Endothelial cell of umbilical vein (primary cell): ENCODE measurements around the gene SATB2. TPM values are rescaled to one million over a fixed set of nuclear protein-coding genes. Genes with fewer than 3 reads are reported as not detected.

Experiments
- BruUV-seq: library from RNA; stranded (reverse); fragments of 400-500 nt; replicated peaks from 2 replicates; lab custom pipeline; 2021; lab: Mats Ljungman, UMichigan
- CTCF ChIA-PET: fragments of 300-600, 350-600 bp; sonication (Branson Sonifier 250); formaldehyde crosslinking; loops from one replicate; lab custom pipeline; 2021; ENCODE audit warnings: antibody characterized with exemption, inconsistent platforms; lab: Charles Lee
- POLR2A ChIA-PET: fragments of 300-600, 350-600 bp; sonication (Branson Sonifier 250); formaldehyde crosslinking; loops from one replicate; lab custom pipeline; 2021; ENCODE audit warnings: antibody characterized with exemption, inconsistent platforms; lab: Charles Lee
- DNase-seq: peaks from one replicate; pipeline ENCODE4 v3.0.0-alpha.2; 2011; ENCODE audit warnings: low read depth, low spot score
- FAIRE-seq: peaks from 2 replicates; lab custom pipeline; 2011; peaks lifted over from hg19 to GRCh38; lab: Jason Lieb, UNC
- H2AFZ ChIP-seq: 2 replicates; pipeline ENCODE4 v1.6.0; 2012; ENCODE audit warnings: low read depth, low read length, control low read depth, inconsistent platforms
- H3K27ac ChIP-seq: 2 replicates; pipeline ENCODE4 v1.5.1; 2011; ENCODE audit warnings: low read depth, mild to moderate bottlenecking, control low read depth, low read length, moderate library complexity; ENCODE audit not compliant: insufficient read depth
- H3K27me3 ChIP-seq, 2 experiments: 2 replicates each; pipeline versions ENCODE4 v1.6.0 to v1.6.1; 2011; ENCODE audit warnings: low read length in 2 of 2, mixed read lengths in 1 of 2; ENCODE audit not compliant: control insufficient read depth in 2 of 2, insufficient read depth in 2 of 2
- H3K36me3 ChIP-seq, 2 experiments: 2 replicates in 1 of 2; 3 replicates in 1 of 2; pipeline ENCODE4 v1.5.1; 2011; ENCODE audit warnings: low read length in 2 of 2, mild to moderate bottlenecking in 1 of 2, moderate library complexity in 1 of 2; ENCODE audit not compliant: control insufficient read depth in 2 of 2, insufficient read depth in 2 of 2; ENCODE audit errors: extremely low read depth in 1 of 2
- H3K4me1 ChIP-seq: 3 replicates; pipeline ENCODE4 v1.5.1; 2011; ENCODE audit warnings: mild to moderate bottlenecking, low read length; ENCODE audit not compliant: control insufficient read depth, insufficient read depth; ENCODE audit errors: extremely low read depth
- H3K4me2 ChIP-seq: 2 replicates; pipeline ENCODE4 v1.6.1; 2011; ENCODE audit warnings: low read length, control low read depth, mixed read lengths; ENCODE audit not compliant: insufficient read depth
- H3K4me3 ChIP-seq, 3 experiments: fragments of 200-600 bp in 1 of 3; sonication (generic), shearing (Covaris generic) in 1 of 3; replicated peaks in 1 of 3; 2 replicates each; pipeline ENCODE4 v1.5.1; 2011 to 2016; ENCODE audit warnings: control low read depth in 3 of 3, low read length in 3 of 3, mild to moderate bottlenecking in 2 of 3, inconsistent platforms in 1 of 3, low read depth in 1 of 3, moderate library complexity in 1 of 3; ENCODE audit not compliant: insufficient read depth in 1 of 3
- H3K79me2 ChIP-seq: 2 replicates; pipeline ENCODE4 v1.6.0; 2012; ENCODE audit warnings: low read length, inconsistent platforms; ENCODE audit not compliant: control insufficient read depth, insufficient read depth
- H3K9ac ChIP-seq: replicated peaks from 2 replicates; pipeline ENCODE3; 2011; ENCODE audit warnings: low read length, control low read depth; ENCODE audit not compliant: insufficient read depth; ENCODE audit errors: extremely low read depth
- H3K9me1 ChIP-seq: replicated peaks from 3 replicates; pipeline ENCODE4 v1.6.0; 2011; ENCODE audit warnings: mild to moderate bottlenecking, low read length; ENCODE audit not compliant: control insufficient read depth, insufficient read depth; ENCODE audit errors: extremely low read depth
- H3K9me3 ChIP-seq: replicated peaks from 2 replicates; pipeline ENCODE4 v1.5.1; 2012; ENCODE audit warnings: low read length, inconsistent platforms; ENCODE audit not compliant: control insufficient read depth, insufficient read depth
- H4K20me1 ChIP-seq: replicated peaks from 2 replicates; pipeline ENCODE3; 2011; ENCODE audit warnings: mild to moderate bottlenecking, low read length; ENCODE audit not compliant: control insufficient read depth, insufficient read depth; ENCODE audit errors: extremely low read depth
- EZH2 ChIP-seq: IDR thresholded peaks from 2 replicates; pipeline ENCODE4 v1.6.1; 2012; ENCODE audit warnings: borderline replicate concordance, low read depth, mild to moderate bottlenecking, moderate library complexity, low read length, inconsistent platforms; ENCODE audit not compliant: severe bottlenecking
- FOS ChIP-seq: IDR thresholded peaks from 2 replicates; pipeline ENCODE4 v1.6.1; 2011; ENCODE audit warnings: mild to moderate bottlenecking, low read length, moderate library complexity, borderline replicate concordance; ENCODE audit not compliant: insufficient read depth
- GATA2 ChIP-seq: IDR thresholded peaks from 2 replicates; pipeline ENCODE4 v1.7.0; 2011; ENCODE audit warnings: low read depth, mild to moderate bottlenecking, moderate library complexity, mixed read lengths, low read length; ENCODE audit not compliant: insufficient read length, insufficient read depth
- JUN ChIP-seq: IDR thresholded peaks from 2 replicates; pipeline ENCODE4 v1.6.1; 2011; ENCODE audit warnings: borderline replicate concordance, low read depth; ENCODE audit not compliant: insufficient read length, insufficient read depth
- MYC ChIP-seq: IDR thresholded peaks from one replicate; pipeline ENCODE4 v1.6.1; 2011; ENCODE audit warnings: mild to moderate bottlenecking, low read depth, low read length
- POLR2AphosphoS5 ChIP-seq: IDR thresholded peaks from 2 replicates; pipeline ENCODE4 v1.6.1; 2012; ENCODE audit warnings: low read depth, mild to moderate bottlenecking, control low read depth, low read length, moderate library complexity; ENCODE audit not compliant: insufficient read depth
- dilution Hi-C: fragments of 300-500 bp; cut with MboI; formaldehyde crosslinking; loops from one replicate; pipeline ENCODE4 v1.15.0; 2019; ENCODE audit warnings: low sequenced_read_pairs; ENCODE audit not compliant: extremely low pct_ligation_motif_present
- intact Hi-C: fragments of 100-400 bp; cut with micrococcal nuclease; formaldehyde crosslinking; loops from one replicate; pipeline ENCODE4 v1.10.0; 2022
- polyA plus RNA-seq, 4 experiments: library from polyadenylated mRNA; depleted of rRNA in 3 of 4; stranded (reverse) in 3 of 4; unstranded in 1 of 4; fragments of >200 nt; gene quantifications; 2 replicates each; pipeline versions ENCODE4 v1.2.1 to v1.2.3, GENCODE V29; 2011 to 2012; ENCODE audit warnings: missing spikeins in 1 of 4
- total RNA-seq: library from RNA; stranded (reverse); gene quantifications from 2 replicates; pipeline ENCODE4 v1.2.3, GENCODE V29; 2021
- TF ChIP-seq, protein P1 (sequence below), 2 donors: IDR thresholded peaks; 1 replicate in 1 of 2; 2 replicates in 1 of 2; pipeline ENCODE4 v1.5.1; 2011; ENCODE audit warnings: low read length in 2 of 2, mild to moderate bottlenecking in 2 of 2, moderate library complexity in 2 of 2, control low read depth in 1 of 2, inconsistent platforms in 1 of 2, low read depth in 1 of 2; ENCODE audit not compliant: insufficient read depth in 1 of 2; ENCODE audit errors: extremely low read depth in 1 of 2
- TF ChIP-seq, protein P2 (sequence below): IDR thresholded peaks from 2 replicates; pipeline ENCODE4 v1.6.1; 2011; ENCODE audit not compliant: insufficient read depth, insufficient read length

SATB2 gene
- total and polyA plus RNA-seq, 2 donors (not counting 3 experiments of a cell fraction or from before 2014, with no cell fraction given): 0.47 to 1.1 TPM

DNA sequence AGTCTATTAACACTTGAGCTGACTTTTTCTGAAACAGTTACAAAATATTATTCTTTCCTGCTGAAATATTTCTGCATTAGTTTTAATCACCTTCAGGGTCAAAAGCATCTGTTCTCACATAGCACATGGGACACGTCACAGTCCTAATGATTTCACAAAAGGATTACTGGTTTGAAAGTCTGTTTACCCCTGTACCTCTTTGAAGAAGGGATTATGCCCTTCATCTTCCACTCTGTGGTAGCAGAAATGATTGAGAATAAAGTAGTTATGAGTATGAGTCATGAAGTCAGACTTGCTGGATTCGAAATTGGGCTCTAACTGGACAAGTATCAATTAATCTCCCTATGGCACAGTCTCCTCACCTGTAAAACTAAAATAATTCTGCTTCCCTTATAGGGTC is 121.2 kb downstream of the SATB2 start:
- H4K20me1 ChIP-seq: no peaks in the 10 kb centered on the region
- POLR2A ChIA-PET: no interaction called here
- no peak for FAIRE-seq
- H3K79me2 ChIP-seq: no peaks in the 10 kb centered on the region
- dilution Hi-C loops: no loop called here
- TF ChIP-seq MYC (no peak), GATA2 (no peak), FOS (no peak), EZH2 (no peak), POLR2AphosphoS5 (no peak), JUN (no peak)
- TF ChIP-seq, protein P1, sequence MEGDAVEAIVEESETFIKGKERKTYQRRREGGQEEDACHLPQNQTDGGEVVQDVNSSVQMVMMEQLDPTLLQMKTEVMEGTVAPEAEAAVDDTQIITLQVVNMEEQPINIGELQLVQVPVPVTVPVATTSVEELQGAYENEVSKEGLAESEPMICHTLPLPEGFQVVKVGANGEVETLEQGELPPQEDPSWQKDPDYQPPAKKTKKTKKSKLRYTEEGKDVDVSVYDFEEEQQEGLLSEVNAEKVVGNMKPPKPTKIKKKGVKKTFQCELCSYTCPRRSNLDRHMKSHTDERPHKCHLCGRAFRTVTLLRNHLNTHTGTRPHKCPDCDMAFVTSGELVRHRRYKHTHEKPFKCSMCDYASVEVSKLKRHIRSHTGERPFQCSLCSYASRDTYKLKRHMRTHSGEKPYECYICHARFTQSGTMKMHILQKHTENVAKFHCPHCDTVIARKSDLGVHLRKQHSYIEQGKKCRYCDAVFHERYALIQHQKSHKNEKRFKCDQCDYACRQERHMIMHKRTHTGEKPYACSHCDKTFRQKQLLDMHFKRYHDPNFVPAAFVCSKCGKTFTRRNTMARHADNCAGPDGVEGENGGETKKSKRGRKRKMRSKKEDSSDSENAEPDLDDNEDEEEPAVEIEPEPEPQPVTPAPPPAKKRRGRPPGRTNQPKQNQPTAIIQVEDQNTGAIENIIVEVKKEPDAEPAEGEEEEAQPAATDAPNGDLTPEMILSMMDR (IDR thresholded peaks at IDR 0.05; ENCODE audit: extremely low read depth in 1 of 2, insufficient read depth in 1 of 2, low read depth in 1 of 2, low read length in 2 of 2): no peak
- TF ChIP-seq, protein P2, sequence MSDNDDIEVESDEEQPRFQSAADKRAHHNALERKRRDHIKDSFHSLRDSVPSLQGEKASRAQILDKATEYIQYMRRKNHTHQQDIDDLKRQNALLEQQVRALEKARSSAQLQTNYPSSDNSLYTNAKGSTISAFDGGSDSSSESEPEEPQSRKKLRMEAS: no peak
- H3K4me1 ChIP-seq: no peaks in the 10 kb centered on the region
- no peaks in the 10 kb centered on the region for H3K27me3 ChIP-seq
- no peaks in the 10 kb centered on the region for H3K36me3 ChIP-seq
- no peak overlapping the region for H3K4me3 ChIP-seq
- no peak overlapping the region for H3K9ac ChIP-seq
- CTCF ChIA-PET: no interaction called here
- no TSS peak for BruUV-seq
- H3K4me2 ChIP-seq: no peak overlapping the region
- DNase-seq: no peak
- no peaks in the 10 kb centered on the region for H3K9me3 ChIP-seq
- H3K27ac ChIP-seq: no peak overlapping the region
- intact Hi-C loops: no loop called here
- H3K9me1 ChIP-seq: no peaks in the 10 kb centered on the region
- H2AFZ ChIP-seq: no peak overlapping the region
